KOPT-K1 (cell line): ENCODE measurements around the gene DIPK1C.

ENCODE experiments used
- H3K27ac ChIP-seq: fragments of 200-600 bp; sonication (generic); 2 replicates; pipeline ENCODE4 v1.5.1; 2016; ENCODE audit warnings: antibody characterized with exemption, mild to moderate bottlenecking, low read depth, low read length; ENCODE audit not compliant: poor library complexity, severe bottlenecking
- H3K36me3 ChIP-seq: fragments of 200-600 bp; sonication (generic); 2 replicates; pipeline ENCODE4 v1.5.1; 2017; ENCODE audit warnings: antibody characterized with exemption, mild to moderate bottlenecking, low read length, moderate library complexity; ENCODE audit not compliant: insufficient read depth
- H3K9me3 ChIP-seq: fragments of 200-600 bp; sonication (generic); 2 replicates; pipeline ENCODE4 v1.5.1; 2017; ENCODE audit warnings: antibody characterized with exemption, low read length, mild to moderate bottlenecking; ENCODE audit not compliant: insufficient read depth, poor library complexity, severe bottlenecking

The DIPK1C gene

DNA sequence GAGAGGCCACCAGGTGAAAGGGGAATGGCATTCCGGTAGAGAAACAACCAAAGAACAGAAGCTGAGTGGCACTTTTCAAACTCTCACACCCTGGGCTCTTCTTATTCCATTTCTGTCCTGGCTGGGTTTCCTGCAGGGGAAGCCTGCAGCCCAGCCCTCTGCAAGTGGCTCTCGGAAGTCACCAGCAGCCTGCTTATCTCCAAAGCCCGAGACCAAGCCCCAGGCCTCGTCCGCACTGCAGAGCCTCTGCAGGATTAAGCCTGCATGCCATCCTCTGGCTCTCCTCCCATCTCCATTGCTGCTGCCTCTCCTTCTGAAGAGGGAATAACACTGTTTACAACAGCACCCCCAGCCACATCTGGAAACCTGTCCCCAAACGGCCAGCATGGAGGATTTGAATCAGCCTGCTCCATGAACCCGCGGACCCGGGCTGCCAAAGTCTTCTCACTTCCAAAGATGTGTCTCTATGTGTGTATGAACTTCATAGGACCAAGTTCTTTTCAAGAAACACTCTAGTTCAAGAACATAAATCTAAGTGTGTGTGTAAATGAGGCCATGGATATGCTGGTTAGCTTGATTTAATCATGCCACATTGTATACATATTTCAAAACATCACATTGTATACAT, 54.2 kb downstream of the DIPK1C start:
- Histone ChIP-seq H3K27ac (no peak overlapping the region), H3K36me3 (no peaks in the 10 kb centered on the region), H3K9me3 (no peaks in the 10 kb centered on the region)

DNA sequence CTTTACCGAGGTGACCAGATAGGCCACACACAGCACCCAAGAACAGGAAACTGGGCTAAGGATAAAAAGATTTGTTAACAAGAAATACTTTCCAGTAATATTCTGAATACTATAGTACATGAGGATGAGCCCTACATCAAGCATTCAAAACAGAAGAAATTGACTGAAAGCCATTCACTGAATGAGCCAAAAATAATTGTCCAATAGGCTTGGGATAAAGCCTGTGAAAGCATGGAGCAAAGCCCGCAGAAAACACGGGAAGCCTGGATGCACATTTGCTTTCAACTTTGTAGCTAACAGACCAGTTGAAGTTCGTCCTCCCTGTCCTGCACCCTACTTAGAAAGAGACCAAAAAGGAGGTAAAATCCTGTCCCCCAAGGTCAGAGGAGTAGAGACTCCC, 56.3 kb downstream of the DIPK1C start:
- Histone ChIP-seq H3K27ac (no peak overlapping the region), H3K36me3 (no peaks in the 10 kb centered on the region), H3K9me3 (no peaks in the 10 kb centered on the region)

DNA sequence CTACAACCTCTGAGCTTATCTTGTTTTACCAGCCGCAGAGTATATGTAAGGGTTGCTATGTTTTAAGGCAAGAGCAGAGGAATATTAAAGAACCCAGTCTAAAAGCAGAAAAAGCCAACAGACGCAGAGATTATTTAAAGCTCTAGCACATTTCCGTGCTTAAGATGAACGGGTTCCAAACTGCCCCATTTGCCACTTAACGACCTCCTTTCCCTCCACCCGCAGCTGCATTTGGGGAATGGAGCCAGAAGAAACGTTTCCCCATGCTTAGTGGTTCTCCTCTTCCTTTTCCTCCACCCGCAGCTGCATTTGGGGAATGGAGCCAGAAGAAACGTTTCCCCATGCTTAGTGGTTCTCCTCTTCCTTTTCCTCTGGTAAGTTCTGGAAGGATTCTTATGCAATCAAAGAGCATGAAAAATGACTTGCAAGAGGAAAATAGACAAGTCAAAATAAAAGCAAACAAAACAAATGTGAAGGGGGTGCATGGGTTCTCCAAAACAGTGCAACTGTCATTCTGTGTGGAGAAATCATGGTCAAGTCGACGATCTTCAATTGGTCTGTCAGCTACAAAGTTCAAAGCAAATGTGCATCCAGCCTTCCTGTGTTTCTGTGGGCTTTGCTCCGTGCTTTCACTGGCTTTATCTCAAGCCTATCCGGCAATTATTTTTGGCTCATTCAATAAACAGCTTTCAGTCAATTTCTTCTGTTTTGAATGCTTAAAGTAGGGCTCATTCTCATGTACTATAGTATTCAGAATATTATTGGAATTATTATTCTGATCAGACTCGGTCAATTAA, 57.8 kb downstream of the DIPK1C start:
- no peak overlapping the region for H3K27ac ChIP-seq
- no peaks in the 10 kb centered on the region for H3K36me3 ChIP-seq
- no peaks in the 10 kb centered on the region for H3K9me3 ChIP-seq

DNA sequence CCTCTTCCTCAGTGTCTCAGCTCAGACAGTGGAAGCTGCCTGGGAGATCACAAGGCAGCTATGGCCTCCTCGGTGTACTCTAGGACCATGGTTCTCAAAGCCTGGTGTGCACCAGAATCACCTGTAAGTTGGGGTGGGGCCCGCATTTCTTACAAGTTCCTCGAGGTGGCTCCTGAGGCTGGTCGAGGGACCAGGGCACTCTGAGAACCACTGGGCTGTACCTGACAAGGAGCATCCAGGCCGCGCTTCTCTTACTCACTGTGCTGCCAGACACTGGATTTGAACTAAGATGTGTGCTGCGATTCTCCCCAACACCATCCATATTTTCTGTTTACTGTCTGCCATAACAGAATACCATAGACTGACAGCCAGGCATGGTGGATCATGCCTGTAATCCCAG, 59.5 kb downstream of the DIPK1C start:
- H3K27ac ChIP-seq: no peak overlapping the region
- H3K9me3 ChIP-seq: no peaks in the 10 kb centered on the region
- no peaks in the 10 kb centered on the region for H3K36me3 ChIP-seq

DNA sequence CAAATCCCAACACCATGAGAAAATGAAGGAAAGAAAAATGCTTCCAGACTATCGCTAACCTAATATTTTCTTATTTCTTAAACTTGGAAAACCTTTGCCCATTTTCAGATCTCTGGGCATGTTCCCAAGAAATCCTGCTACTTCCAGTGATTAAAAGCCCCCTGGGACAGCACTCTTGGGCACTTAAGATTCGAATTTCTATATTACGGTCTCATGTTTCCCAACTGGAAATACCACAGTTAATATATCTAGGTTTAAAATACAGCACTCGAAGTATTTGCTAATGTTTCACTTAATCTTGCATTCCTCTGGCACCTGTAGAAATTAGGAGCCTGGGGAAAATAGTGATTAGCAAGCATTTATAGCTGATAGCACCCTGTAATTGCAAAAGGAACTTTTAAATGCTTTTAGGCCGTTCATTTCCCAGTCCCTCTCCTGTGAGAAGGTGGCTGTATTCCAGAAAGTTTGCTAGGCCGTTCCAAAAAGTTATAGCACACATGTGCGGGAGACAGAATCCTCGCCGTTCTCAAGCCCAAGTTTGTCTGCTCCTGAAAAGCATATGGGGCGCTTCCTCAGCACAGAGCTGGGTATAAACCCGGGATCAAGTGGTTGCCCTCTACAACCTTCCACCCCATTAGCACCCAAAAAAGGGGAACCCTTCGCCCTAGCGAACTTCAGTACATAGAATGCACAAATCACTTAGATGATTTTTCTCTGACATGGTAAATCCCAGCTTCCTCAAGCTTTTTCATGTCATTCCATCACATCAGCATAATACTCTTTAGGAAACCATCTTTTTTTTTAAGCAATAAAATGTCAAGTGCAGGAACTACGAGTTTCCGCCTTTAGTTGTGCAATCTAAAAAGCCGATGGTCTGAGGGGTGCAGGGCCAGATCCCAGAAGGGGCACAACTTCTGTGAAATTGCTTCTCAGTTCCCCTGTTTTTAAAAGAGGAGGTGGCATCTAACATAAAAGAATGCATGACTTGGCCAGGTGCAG, 60.6 kb downstream of the DIPK1C start:
- no peaks in the 10 kb centered on the region for H3K36me3 ChIP-seq
- H3K27ac ChIP-seq: no peak overlapping the region
- H3K9me3 ChIP-seq: no peaks in the 10 kb centered on the region

DNA sequence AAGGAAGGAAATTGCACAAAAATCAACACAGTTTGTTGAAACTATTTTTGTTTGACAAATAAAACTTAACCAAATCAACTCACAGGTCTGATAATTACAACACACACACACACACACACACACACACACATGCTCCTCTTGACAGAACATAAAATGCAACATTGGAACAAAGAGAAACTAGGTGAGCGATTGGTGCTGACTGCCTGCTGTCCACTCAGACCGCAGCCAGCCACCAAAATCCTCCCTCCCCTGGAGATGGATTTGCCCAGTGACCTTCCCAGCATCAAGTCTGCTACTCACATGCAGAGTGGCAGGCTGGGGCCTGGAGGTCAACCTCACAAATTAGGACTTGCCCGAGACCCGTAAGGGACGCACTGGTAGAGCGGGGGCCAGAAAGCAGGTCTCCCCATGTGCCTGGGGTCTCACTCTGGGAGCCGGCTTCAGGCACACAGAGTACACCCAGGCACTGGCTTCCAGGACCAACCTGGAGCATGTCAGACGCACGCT, 61.4 kb downstream of the DIPK1C start:
- no peak overlapping the region for H3K27ac ChIP-seq
- H3K9me3 ChIP-seq: no peaks in the 10 kb centered on the region
- H3K36me3 ChIP-seq: no peaks in the 10 kb centered on the region

DNA sequence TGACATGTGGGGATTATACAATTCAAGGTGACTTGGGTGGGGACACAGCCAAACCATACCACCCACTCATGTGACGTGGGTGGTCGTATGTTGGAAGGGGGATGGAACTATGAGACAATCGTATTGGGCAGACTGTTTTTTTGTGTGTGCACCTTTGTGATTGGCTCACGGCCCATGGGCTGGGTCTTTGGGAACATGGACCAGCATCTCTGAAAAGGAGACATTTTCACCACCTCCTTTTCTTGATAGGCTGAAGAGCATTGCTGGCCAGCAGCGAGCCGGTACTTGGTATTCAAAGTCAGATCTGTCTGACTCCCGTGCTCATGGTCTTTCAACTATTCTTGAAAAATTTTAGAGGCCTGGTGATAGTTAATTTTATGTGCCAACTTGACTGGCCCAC, 62.1 kb downstream of the DIPK1C start:
- H3K27ac ChIP-seq: no peak overlapping the region
- no peaks in the 10 kb centered on the region for H3K9me3 ChIP-seq
- no peaks in the 10 kb centered on the region for H3K36me3 ChIP-seq

DNA sequence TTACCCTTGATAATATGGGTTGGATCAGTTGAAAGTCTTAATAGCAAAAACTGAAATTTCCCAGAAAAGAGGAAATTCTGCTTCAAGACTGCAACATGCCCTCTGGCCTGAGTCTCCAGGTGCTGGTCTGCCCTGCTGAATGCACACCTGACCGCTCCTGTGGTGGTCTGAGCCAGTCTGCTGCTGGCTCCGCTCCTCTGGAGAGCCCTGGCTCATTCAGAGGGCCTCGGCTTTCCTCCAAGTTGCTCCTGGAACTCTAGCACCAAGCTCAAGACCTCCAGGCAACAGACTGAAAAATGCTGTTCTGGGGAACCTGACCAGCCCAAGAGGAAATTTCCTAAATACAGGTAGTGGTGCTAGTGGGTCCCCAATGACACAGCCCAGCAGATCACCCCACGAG, 64.8 kb downstream of the DIPK1C start:
- no peak overlapping the region for H3K27ac ChIP-seq
- H3K36me3 ChIP-seq: no peaks in the 10 kb centered on the region
- H3K9me3 ChIP-seq: no peaks in the 10 kb centered on the region

DNA sequence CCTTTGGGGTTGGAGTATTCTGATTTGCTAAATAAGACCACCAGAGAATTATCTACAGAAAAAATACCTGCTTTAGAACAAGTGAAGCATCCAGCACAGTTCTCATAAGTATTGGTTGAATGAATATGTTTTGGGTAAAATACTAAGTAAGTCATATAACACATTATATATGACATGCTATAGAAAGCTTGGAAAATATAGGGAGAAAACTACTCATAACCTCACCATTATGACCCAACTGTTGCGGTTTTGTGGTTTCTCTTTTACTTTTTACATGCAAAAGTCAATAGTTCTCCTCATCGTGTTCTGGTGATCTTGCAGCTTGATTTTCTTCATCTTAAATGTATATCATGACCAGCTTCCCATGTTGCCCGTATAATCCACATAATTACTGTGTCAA, 66.2 kb downstream of the DIPK1C start:
- H3K9me3 ChIP-seq: no peaks in the 10 kb centered on the region
- H3K36me3 ChIP-seq: no peaks in the 10 kb centered on the region
- H3K27ac ChIP-seq: no peak overlapping the region

DNA sequence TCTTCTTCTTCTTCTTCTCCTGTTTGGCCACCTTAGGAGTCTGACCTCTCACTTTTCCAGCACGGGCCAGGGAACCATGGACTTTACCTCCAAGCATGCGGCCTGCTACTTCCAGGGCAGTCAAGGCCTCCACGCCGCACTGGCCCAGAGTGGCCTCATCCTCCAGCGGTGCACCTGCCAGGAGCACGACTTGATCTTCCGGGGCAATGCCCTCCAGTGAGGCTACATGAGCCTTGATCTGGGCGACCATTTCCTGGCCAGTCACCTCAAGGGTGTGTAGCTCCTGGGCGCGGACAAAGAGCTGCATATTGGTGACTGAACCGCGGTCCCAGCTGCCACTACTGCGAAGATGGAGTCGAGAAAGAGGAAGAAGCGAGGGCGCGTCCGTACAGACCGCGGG, 67.1 kb downstream of the DIPK1C start:
- Histone ChIP-seq H3K9me3 (no peaks in the 10 kb centered on the region), H3K27ac (no peak overlapping the region), H3K36me3 (no peaks in the 10 kb centered on the region)

DNA sequence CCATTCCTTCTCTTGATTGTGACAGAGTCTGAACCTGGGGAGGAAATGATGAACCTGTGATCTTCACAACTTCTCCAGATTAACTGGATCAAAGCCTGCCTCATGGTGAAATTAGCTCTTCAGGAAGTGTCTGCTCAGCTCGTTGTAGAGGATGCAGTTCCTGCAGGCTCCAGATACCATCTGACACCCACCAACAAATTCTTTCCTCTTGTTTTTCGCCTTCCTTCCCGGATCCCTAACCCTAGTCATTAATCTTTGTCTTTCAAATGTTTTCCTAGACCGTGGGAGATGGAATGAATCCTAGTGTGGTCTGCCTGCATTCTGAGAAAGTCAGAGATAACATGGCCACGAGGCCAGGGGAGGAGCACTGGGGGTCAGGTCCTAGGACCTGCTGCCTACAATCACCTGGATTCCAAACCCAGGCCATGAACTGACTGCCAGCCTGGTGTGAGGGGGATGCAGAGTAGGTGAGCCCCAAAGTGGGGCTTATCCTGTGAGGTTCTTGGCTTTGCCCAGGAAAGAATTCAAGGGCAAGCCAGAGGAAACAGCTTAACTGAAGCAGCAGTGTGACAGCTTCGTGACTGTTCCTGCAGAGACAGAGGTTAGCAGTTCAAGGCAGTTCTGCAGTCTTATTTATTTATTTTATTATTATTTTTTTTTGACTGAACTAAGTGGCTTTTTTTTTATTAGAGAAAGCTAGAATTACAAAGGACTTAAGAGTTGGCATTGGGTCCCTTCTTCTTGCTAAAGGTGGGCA, 67.8 kb downstream of the DIPK1C start:
- Histone ChIP-seq H3K27ac (no peak overlapping the region), H3K36me3 (no peaks in the 10 kb centered on the region), H3K9me3 (no peaks in the 10 kb centered on the region)

DNA sequence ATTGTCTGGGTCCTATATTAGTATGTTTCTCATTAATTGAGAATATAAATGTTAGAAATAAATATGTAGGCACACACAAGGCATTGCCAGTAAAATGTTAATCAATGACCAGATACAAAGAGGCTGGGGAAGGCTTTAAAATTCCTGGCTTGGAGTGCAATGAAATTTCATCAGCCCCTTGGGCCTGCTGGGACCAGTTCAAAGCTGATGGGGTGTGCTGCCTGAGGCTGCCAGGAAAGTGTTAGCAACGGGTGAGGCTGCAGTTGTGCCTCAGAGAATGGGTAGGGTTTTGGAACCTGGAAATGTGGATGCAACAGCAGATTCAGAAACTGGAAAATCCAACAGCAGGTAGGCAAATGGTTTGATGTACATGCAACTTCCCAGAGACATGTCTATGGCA, 68.9 kb downstream of the DIPK1C start:
- Histone ChIP-seq H3K9me3 (no peaks in the 10 kb centered on the region), H3K27ac (no peak overlapping the region), H3K36me3 (no peaks in the 10 kb centered on the region)

DNA sequence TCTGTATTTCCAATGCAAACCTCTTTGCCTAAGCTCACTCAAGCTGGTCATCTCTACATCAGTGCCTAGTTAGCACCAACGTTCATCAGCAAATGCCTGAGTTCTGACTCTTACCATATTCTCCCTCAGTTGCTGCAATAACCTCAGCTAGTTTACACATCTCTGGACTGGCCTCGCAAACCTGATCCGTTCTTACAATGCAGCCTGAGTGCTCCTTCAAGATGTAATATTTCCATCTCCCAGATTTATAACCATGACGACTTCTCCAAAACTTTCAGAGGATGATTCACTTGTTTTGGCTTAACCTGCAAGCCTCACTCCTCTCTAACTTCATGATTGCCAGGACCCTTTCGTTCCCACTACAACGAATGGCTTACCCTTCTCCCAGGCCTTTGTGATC, 69.7 kb downstream of the DIPK1C start:
- H3K9me3 ChIP-seq: no peaks in the 10 kb centered on the region
- no peak overlapping the region for H3K27ac ChIP-seq
- no peaks in the 10 kb centered on the region for H3K36me3 ChIP-seq
